ENCODE measurements around the gene EML1. TPM values are rescaled to one million over a fixed set of nuclear protein-coding genes. Genes with fewer than 3 reads are reported as not detected.

The EML1 gene
- total and polyA plus RNA-seq, 8 donors = 5.8 to 66.5 (median 34.8) TPM

GRCh38 chr14:99980299-99980698, 187.1 kb downstream of the EML1 start:
- H3K9me3 ChIP-seq = peaks cover 0 to 4% (median under 1%) of the 10 kb centered on the region in 4 donors
- H3K36me3 ChIP-seq = no peaks in the 10 kb centered on the region
- TF ChIP-seq POLR2AphosphoS5 (IDR thresholded peaks at IDR 0.05) (no peak), POLR2A (IDR thresholded peaks at IDR 0.05) (no peak), CTCF (IDR thresholded peaks at IDR 0.05) (no peak), EP300 (IDR thresholded peaks at IDR 0.05) (no peak)
- no peak overlapping the region for H3K4me3 ChIP-seq
- H3K27ac ChIP-seq = no peak overlapping the region
- intact Hi-C loops (cut with DNase I; ENCODE audit: low total_unique reads) = loop anchor here (5.0 to 10.0 kb wide), 2 partner anchors 127 to 225 kb away; no protein-coding TSS in a partner anchor
- H3K27me3 ChIP-seq = no peaks in the 10 kb centered on the region
- whole genome bisulfite sequencing, 5 donors = 30 to 66% (median 50%) methylated on average over 7 of the region's 7 CpGs
- DNase-seq = peak; percentile 23 to 42
- H3K4me1 ChIP-seq = peaks cover 19 to 45% (median 31%) of the 10 kb centered on the region in 4 donors

- DNase-seq = no peak
- WGBS, 5 donors = 64 to 82% (median 66%) methylated on average over 5 of the region's 5 CpGs
- Histone ChIP-seq H3K4me1 (peaks cover 19 to 45% (median 31%) of the 10 kb centered on the region in 4 donors), H3K27me3 (no peaks in the 10 kb centered on the region), H3K9me3 (no peaks in the 10 kb centered on the region), H3K27ac (no peak overlapping the region), H3K4me3 (no peak overlapping the region), H3K36me3 (no peaks in the 10 kb centered on the region)
- TF ChIP-seq EP300 (IDR thresholded peaks at IDR 0.05) = no peak
- TF ChIP-seq POLR2A (IDR thresholded peaks at IDR 0.05) = no peak
- TF ChIP-seq CTCF (IDR thresholded peaks at IDR 0.05) = no peak
- TF ChIP-seq POLR2AphosphoS5 (IDR thresholded peaks at IDR 0.05) = no peak
- intact Hi-C loops (cut with DNase I; ENCODE audit: low total_unique reads) = loop anchor here (5.0 to 10.0 kb wide), 2 partner anchors 125 to 223 kb away; no protein-coding TSS in a partner anchor
These were observed 188.6 kb downstream of the EML1 start for GRCh38 chr14:99981806-99982205.

- intact Hi-C loops (cut with DNase I; ENCODE audit: low total_unique reads) = loop anchor here (5.0 to 10.0 kb wide), 2 partner anchors 125 to 222 kb away; no protein-coding TSS in a partner anchor
- H3K9me3 ChIP-seq = no peaks in the 10 kb centered on the region
- no peaks in the 10 kb centered on the region for H3K27me3 ChIP-seq
- H3K27ac ChIP-seq = no peak overlapping the region
- TF ChIP-seq CTCF (IDR thresholded peaks at IDR 0.05) (peak in 5 of 7 experiments; percentile 74 to 86 (median 77)), POLR2AphosphoS5 (IDR thresholded peaks at IDR 0.05) (peak in 1 of 3 donors; percentile 68), EP300 (IDR thresholded peaks at IDR 0.05) (no peak)
- no peaks in the 10 kb centered on the region for H3K36me3 ChIP-seq
- DNase-seq = peak; percentile 48 to 86
- H3K4me3 ChIP-seq = no peak overlapping the region
- 11 to 17% (median 16%) methylated on average over 5 of the region's 5 CpGs for whole genome bisulfite sequencing, 5 donors
- H3K4me1 ChIP-seq = peaks cover 19 to 45% (median 31%) of the 10 kb centered on the region in 4 donors
These were observed 189.5 kb downstream of the EML1 start for GRCh38 chr14:99982537-99983250.

GRCh38 chr14:99983251-99984015, 190.2 kb downstream of the EML1 start:
- H3K9me3 ChIP-seq = no peaks in the 10 kb centered on the region
- intact Hi-C loops (cut with DNase I; ENCODE audit: low total_unique reads) = loop anchor here (5.0 to 10.0 kb wide), 2 partner anchors 124 to 221 kb away; no protein-coding TSS in a partner anchor
- WGBS, 5 donors = 78 to 86% (median 81%) methylated on average over 4 of the region's 4 CpGs
- H3K4me3 ChIP-seq = no peak overlapping the region
- DNase-seq = no peak
- H3K27me3 ChIP-seq = no peaks in the 10 kb centered on the region
- TF ChIP-seq CTCF (IDR thresholded peaks at IDR 0.05) = no peak
- TF ChIP-seq POLR2AphosphoS5 (IDR thresholded peaks at IDR 0.05) = no peak
- no peak for TF ChIP-seq EP300 (IDR thresholded peaks at IDR 0.05)
- TF ChIP-seq POLR2A (IDR thresholded peaks at IDR 0.05) = no peak
- no peaks in the 10 kb centered on the region for H3K36me3 ChIP-seq
- peaks cover 19 to 45% (median 31%) of the 10 kb centered on the region in 4 donors for H3K4me1 ChIP-seq
- H3K27ac ChIP-seq = no peak overlapping the region

Data from stomach (tissue), 9 donors.